ENCODE data around the gene BCAS3.

The BCAS3 gene

DNA sequence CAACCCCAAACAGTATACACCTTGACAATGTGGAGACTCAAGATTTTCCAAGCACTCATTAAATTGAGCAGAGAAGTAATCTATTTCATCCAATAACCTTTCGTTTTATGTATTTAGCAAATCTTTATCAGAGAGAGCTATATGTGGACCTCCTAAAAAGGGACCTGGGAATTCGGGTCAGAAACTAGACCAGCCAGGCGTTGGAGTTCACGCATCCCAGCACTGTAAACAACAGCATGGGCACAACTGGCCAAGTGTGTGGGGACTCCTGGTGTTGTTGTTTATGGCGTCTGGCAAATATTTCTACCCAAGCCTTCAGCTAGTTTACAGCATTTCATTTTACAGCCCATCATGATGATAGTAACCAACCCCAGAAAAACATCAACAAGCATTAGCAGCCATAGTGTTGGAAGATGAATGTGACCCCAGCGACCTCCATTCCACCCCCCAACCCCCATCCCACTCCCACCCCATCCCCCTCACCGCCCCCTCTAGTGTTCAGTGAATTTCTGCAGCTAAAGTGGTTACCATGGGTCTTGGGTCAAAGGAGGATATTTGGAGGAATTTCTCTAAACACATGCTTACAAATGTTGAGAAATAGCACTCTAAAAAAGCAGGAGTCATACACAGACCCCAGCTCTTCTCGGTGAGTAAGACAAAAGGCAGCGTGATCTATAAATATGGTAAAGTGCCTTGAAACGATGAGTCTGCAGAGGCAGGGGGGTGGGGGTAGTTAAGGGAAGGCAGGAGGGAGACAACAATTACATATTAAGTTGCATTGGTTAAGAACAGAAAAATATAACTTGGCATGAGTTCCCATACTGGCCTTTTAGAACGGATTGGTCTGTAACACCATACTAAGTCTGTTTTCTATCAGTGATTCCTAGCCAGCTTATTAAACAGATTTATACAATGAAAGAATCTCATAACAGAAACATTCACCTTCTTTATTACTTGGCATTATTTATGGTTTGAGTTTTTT lies 630.5 kb downstream of the BCAS3 start:
- FAIRE-seq: no peak

DNA sequence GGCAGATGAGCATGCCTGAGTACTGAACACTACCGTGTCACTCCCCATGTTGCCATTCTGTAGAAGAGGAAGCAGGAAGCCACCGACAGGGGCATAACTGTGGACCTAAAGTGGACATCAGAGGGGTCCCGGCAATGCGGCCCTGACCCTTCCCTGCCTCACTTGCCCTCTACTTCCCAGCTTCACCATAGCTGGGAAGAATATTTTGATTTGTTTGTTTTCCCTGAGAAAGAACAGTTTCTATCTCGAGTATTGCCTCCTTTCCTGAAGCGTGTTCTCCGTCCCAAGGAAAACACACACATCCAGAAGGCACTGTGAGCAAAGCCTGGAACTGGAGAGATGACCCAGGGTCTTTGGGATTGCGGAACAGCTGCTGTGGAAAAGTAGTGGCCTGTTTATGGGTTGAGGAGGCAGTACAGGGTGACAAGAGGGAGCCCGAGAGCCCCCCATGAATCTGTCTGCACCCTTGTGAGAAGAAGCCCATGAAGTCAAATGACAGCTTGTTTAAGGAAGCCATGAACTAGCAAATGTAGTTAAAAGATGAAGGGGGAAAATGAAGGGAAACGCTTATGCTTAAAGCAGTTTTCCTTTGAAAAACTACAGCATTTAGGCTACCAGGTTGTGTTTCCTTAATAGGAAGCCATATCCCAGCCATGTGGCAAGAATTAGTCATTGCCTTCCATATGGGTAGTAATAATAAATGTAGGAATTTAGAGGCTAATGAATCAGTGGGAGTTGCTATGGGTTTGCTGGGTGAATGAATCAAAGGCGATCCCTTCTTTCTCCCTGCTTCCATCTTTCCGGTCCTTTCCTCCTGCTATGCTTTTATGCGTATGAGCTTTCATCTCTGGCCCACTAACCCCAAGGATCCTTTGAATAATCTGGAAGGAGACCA lies 632.0 kb downstream of the BCAS3 start:
- no peak for FAIRE-seq

- no peak for FAIRE-seq
Measured at GRCh38 chr17:61310590-61310989, 632.9 kb downstream of the BCAS3 start.

GRCh38 chr17:61312406-61313295 lies 635.0 kb downstream of the BCAS3 start:
- no peak for FAIRE-seq

GRCh38 chr17:61313461-61314326 lies 636.0 kb downstream of the BCAS3 start:
- FAIRE-seq: no peak

- no peak for FAIRE-seq
Measured at GRCh38 chr17:61314368-61315078, 636.9 kb downstream of the BCAS3 start.

DNA sequence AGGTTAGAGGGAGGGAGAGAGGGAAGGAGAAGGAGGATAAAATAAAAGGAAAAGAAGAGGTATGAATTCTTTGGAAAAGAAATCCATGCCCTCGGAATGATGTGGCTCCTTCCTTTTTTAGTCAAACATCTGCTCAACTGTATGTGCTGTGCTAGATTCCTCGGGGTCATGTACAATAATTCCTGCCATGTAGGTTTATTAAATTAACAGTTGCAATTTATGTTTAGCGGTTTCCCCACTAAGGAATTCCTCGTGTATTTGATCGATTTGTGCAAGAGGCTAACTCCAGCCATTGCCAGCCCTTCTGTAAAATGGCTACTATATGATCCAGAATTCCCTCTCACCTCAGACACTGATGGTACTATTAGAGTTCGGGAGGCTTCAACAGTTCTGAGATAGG lies 639.0 kb downstream of the BCAS3 start:
- no peak for FAIRE-seq

- FAIRE-seq: no peak
Measured at GRCh38 chr17:61317779-61318178, 640.1 kb downstream of the BCAS3 start.

GRCh38 chr17:61318684-61319098 lies 641.0 kb downstream of the BCAS3 start:
- no peak for FAIRE-seq

DNA sequence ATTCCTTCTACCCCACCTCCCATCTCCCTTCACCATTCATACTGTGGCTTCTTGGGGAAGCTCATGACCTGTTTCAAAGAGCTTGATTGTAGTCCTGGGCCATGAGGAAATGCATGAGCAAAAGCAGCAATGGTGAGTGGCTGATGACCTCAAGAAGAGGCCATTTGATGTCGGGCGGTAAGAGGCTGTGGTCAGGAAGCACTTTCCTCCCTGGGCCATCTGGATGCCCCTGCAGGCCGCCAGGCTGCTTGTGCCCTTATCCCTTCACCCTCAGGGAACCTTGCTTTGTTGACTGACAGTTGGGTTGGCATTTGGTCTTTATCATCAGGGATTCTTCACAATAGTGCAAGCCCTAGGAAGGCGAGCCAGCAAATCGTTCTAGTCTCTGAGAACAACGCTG lies 643.7 kb downstream of the BCAS3 start:
- no peak for FAIRE-seq

DNA sequence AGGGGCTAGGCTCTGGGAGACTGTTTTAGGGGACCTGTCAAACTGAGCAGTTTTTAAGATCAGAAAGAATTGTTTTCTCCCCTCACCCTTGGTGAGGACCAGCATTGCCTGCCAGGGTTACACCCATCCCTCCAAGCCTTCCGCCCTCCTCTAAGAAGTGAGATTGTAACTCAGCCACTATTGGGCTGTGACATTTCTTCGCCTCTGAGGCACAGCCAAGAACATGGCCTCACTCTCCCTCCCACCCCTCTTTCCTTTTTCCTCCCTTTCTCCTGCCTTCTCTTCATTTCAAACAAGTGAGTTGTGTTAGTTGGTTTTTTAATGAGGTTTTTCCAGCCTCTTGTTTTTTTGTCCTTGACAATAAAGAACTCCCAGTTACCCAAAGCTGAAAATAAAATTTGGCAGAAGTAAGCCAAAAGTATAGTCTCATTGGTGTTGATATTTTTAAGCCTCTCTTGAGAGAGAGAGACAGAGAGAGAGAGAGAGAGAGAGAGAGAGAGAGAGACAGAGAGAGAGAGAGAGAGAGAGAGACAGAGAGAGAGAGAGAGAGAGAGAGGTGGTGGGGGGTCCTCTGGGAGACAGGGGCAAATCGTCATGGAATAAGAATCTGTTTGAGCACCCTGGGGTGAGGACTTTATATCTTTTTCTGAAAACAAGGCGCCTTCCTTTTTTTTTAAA lies 644.8 kb downstream of the BCAS3 start:
- no peak for FAIRE-seq

- FAIRE-seq: no peak
Measured at GRCh38 chr17:61323003-61323908, 645.6 kb downstream of the BCAS3 start.

GRCh38 chr17:61323909-61324868 lies 646.5 kb downstream of the BCAS3 start:
- no peak for FAIRE-seq

- FAIRE-seq: no peak
Measured at GRCh38 chr17:61324950-61325349, 647.3 kb downstream of the BCAS3 start.

DNA sequence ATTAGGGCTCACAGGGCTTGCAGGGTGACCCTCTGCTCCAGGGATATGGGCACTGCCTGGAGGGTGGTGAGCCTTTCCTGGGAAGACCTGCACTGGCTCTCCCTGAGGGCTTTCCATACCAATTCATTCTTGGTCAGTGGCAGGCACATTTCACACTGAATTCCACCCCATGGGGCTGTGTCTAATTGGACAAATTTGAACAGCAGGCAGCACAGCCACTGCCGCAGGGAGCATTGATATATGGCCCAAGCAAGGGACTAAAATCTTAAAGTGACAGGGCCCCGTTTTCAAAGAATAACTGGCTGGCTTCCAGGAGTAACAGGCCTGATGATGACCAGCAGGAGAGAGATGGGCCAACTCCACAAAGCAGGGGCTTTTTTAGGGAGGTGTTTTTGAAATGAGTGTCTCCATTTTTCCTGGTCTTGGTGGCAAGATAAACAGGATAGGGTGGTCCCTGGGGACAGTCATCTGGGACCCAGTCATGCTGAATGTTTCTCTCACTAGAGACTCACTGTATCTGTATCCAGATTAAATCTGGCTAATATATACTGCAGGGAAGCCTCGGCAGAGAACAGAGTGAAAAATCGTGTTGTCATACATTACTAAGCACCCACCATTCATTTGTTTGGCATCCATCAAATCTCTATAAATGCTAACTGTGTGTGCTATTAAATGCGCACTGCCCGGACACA lies 647.9 kb downstream of the BCAS3 start:
- FAIRE-seq: no peak

GRCh38 chr17:61326330-61326729 lies 648.7 kb downstream of the BCAS3 start:
- FAIRE-seq: no peak

- no peak for FAIRE-seq
Measured at GRCh38 chr17:61328351-61328750, 650.7 kb downstream of the BCAS3 start.

All from islet of Langerhans (tissue), 1 donor.